ENCODE data around the gene PGRMC2. TPM values are rescaled to one million over a fixed set of nuclear protein-coding genes. Genes with fewer than 3 reads are reported as not detected.

Gene PGRMC2
- total and polyA plus RNA-seq, 2 of the 8 experiments (the other 6 are each of a cell fraction or from before 2014, with no cell fraction given) = 9.5 to 85.3 TPM

DNA sequence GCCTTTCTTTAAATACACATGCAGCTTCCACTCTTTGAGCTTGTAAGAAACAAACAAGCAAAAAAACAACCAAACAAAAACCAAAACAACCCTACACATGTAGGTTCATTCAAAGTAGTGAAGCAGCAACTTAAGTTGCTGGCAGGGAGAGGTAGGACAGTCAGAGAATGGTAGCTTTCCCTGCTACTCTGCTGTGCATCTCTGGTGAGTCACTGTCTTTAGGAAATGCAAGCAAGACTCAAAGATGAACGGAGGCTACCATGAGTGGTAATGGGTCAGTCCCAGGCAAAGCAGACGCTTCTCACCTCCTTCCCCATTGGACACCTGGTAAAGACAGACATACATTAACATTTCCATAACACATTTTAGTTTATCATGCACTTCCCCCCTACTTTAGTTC is 43.2 kb downstream of the PGRMC2 start (continued):
- no peak for TF ChIP-seq TCF12 (IDR thresholded peaks at IDR 0.05; ENCODE audit: low read depth, low read length)
- TF ChIP-seq ATF2 (IDR thresholded peaks at IDR 0.05; ENCODE audit: low read length) = no peak
